GM11168 (cell line): Measurements from ENCODE around the gene ALOX5AP.

Source experiments
- in situ Hi-C: fragments of 300-500 bp; cut with MboI; formaldehyde crosslinking; loops from one replicate; pipeline ENCODE4 v1.12.0; 2022; ENCODE audit warnings: low sequenced_read_pairs; ENCODE audit not compliant: unreplicated experiment

ALOX5AP gene

GRCh38 chr13:30791354-30792001, 56.1 kb downstream of the ALOX5AP start:
- in situ Hi-C loops = no loop called here

GRCh38 chr13:30792285-30793000, 57.1 kb downstream of the ALOX5AP start:
- in situ Hi-C loops = no loop called here

GRCh38 chr13:30796132-30796572, 60.8 kb downstream of the ALOX5AP start:
- in situ Hi-C loops = loop anchor here (5.0 kb wide), 2 partner anchors 44 to 119 kb away; no protein-coding TSS in a partner anchor

GRCh38 chr13:30796631-30797601, 61.6 kb downstream of the ALOX5AP start:
- in situ Hi-C loops = loop anchor here (5.0 kb wide), 2 partner anchors 45 to 120 kb away; no protein-coding TSS in a partner anchor

- in situ Hi-C loops = loop anchor here (5.0 kb wide), 2 partner anchors 46 to 121 kb away; no protein-coding TSS in a partner anchor
These were observed 62.6 kb downstream of the ALOX5AP start for GRCh38 chr13:30797847-30798535.

- in situ Hi-C loops = loop anchor here (5.0 kb wide), 2 partner anchors 47 to 122 kb away; no protein-coding TSS in a partner anchor
These were observed 63.5 kb downstream of the ALOX5AP start for GRCh38 chr13:30798776-30799355.

- in situ Hi-C loops = loop anchor here (5.0 kb wide), 2 partner anchors 47 to 122 kb away; no protein-coding TSS in a partner anchor
These were observed 64.0 kb downstream of the ALOX5AP start for GRCh38 chr13:30799356-30799824.

- in situ Hi-C loops = no loop called here
These were observed 64.8 kb downstream of the ALOX5AP start for GRCh38 chr13:30800107-30800506.

GRCh38 chr13:30802501-30802900, 67.2 kb downstream of the ALOX5AP start:
- in situ Hi-C loops = no loop called here

GRCh38 chr13:30802953-30803478, 67.7 kb downstream of the ALOX5AP start:
- in situ Hi-C loops = no loop called here

GRCh38 chr13:30803749-30804148, 68.4 kb downstream of the ALOX5AP start:
- in situ Hi-C loops = no loop called here

- in situ Hi-C loops = no loop called here
These were observed 69.1 kb downstream of the ALOX5AP start for GRCh38 chr13:30804474-30804873.

GRCh38 chr13:30805132-30805537, 69.8 kb downstream of the ALOX5AP start:
- in situ Hi-C loops = no loop called here

- in situ Hi-C loops = no loop called here
These were observed 70.3 kb downstream of the ALOX5AP start for GRCh38 chr13:30805603-30806011.

GRCh38 chr13:30806784-30807183, 71.4 kb downstream of the ALOX5AP start:
- in situ Hi-C loops = no loop called here

- in situ Hi-C loops = no loop called here
These were observed 72.0 kb downstream of the ALOX5AP start for GRCh38 chr13:30807392-30807791.

GRCh38 chr13:30808600-30808999, 73.3 kb downstream of the ALOX5AP start:
- in situ Hi-C loops = no loop called here

GRCh38 chr13:30809787-30810186, 74.4 kb downstream of the ALOX5AP start:
- in situ Hi-C loops = no loop called here

GRCh38 chr13:30810261-30810701, 74.9 kb downstream of the ALOX5AP start:
- in situ Hi-C loops = no loop called here
